A673 (cell line): ENCODE measurements around the gene ZNF473.

Source experiments
- CTCF ChIP-seq: fragments of 300-800, 200-600 bp; sonication (generic); conservative IDR thresholded peaks from 2 replicates; pipeline ENCODE4 v1.5.1; 2017; ENCODE audit warnings: low read depth, mild to moderate bottlenecking, antibody characterized with exemption, low read length, moderate library complexity, mixed read lengths
- EZH2 ChIP-seq: fragments of 200-600 bp; sonication (generic); IDR thresholded peaks from 2 replicates; pipeline ENCODE4 v1.6.1; 2017; ENCODE audit warnings: borderline replicate concordance, low read depth, mild to moderate bottlenecking, mixed read lengths, antibody characterized with exemption, low read length; ENCODE audit not compliant: poor library complexity, severe bottlenecking

GRCh38 chr19:49984491-49984890, 41.3 kb upstream of the ZNF473 start:
- TF ChIP-seq CTCF (no peak), EZH2 (no peak)
